ENCODE results near the gene TPST1. TPM values are rescaled to one million over a fixed set of nuclear protein-coding genes. Genes with fewer than 3 reads are reported as not detected.
"Not testable (repeated sequence)": the region's sequence is repeated elsewhere in the genome, so short reads cannot be mapped to it uniquely, and the experiment has no call there.

The TPST1 gene
- total RNA-seq, 1 donor from 2014 or later = 21.9 TPM

- H3K36me3 Mint-ChIP-seq (ENCODE audit: low read depth) = no peaks in the 10 kb centered on the region
- no peak overlapping the region for H3K4me3 Mint-ChIP-seq
- peak overlapping the region; percentile 87 for H3K27ac Mint-ChIP-seq (ENCODE audit: unreplicated experiment)
- H3K9me3 Mint-ChIP-seq = no peaks in the 10 kb centered on the region
- DNase-seq (ENCODE audit: low read depth, low spot score) = no peak
- no peaks in the 10 kb centered on the region for H3K27me3 Mint-ChIP-seq (ENCODE audit: low read depth)
- TF ChIP-seq, protein P1, sequence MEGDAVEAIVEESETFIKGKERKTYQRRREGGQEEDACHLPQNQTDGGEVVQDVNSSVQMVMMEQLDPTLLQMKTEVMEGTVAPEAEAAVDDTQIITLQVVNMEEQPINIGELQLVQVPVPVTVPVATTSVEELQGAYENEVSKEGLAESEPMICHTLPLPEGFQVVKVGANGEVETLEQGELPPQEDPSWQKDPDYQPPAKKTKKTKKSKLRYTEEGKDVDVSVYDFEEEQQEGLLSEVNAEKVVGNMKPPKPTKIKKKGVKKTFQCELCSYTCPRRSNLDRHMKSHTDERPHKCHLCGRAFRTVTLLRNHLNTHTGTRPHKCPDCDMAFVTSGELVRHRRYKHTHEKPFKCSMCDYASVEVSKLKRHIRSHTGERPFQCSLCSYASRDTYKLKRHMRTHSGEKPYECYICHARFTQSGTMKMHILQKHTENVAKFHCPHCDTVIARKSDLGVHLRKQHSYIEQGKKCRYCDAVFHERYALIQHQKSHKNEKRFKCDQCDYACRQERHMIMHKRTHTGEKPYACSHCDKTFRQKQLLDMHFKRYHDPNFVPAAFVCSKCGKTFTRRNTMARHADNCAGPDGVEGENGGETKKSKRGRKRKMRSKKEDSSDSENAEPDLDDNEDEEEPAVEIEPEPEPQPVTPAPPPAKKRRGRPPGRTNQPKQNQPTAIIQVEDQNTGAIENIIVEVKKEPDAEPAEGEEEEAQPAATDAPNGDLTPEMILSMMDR (conservative IDR thresholded peaks at IDR 0.05) = no peak
- H3K4me1 Mint-ChIP-seq = peaks cover 18% of the 10 kb centered on the region
Measured at GRCh38 chr7:66356277-66356721, 151.2 kb downstream of the TPST1 start.

- H3K27me3 Mint-ChIP-seq (ENCODE audit: low read depth) = no peaks in the 10 kb centered on the region
- H3K9me3 Mint-ChIP-seq = no peaks in the 10 kb centered on the region
- peaks cover 18% of the 10 kb centered on the region for H3K4me1 Mint-ChIP-seq
- H3K36me3 Mint-ChIP-seq (ENCODE audit: low read depth) = no peaks in the 10 kb centered on the region
- TF ChIP-seq, protein P1 (conservative IDR thresholded peaks at IDR 0.05) = no peak
- no peak overlapping the region for H3K27ac Mint-ChIP-seq (ENCODE audit: unreplicated experiment)
- no peak for DNase-seq (ENCODE audit: low read depth, low spot score)
- H3K4me3 Mint-ChIP-seq = no peak overlapping the region
Measured at GRCh38 chr7:66357087-66357486, 152.0 kb downstream of the TPST1 start.

DNA sequence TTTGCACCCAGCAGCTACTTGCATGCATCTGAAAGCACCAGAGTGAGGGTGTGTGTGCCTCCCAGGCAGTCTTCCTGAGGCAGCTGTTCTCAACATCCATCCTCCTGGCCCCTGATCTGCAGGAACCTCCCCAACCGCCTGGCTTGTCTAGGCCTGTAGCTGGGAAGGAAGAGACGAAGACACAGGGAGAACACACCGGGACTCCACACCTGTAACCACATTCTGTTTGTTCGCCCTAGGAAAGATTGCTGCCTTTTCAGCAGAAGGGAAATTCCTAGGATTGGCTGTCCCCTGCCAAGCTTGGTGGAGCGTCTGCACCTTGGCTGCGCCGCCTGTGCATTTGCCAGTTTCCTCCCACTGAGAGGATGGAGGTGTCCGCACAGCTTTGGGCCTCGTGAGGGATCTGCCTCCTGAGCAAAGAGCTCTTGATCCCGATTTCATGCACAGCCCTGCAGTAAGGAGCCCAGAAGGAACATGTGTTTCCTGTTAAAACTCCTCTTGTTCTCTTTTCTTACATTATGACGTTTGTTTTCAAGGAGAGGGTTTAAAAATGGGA is 154.6 kb downstream of the TPST1 start:
- Mint-ChIP-seq H3K9me3 (no peaks in the 10 kb centered on the region), H3K27ac (ENCODE audit: unreplicated experiment) (no peak overlapping the region), H3K4me1 (peaks cover 11% of the 10 kb centered on the region), H3K4me3 (no peak overlapping the region), H3K27me3 (ENCODE audit: low read depth) (no peaks in the 10 kb centered on the region), H3K36me3 (ENCODE audit: low read depth) (no peaks in the 10 kb centered on the region)
- no peak for DNase-seq (ENCODE audit: low read depth, low spot score)
- TF ChIP-seq, protein P1 (conservative IDR thresholded peaks at IDR 0.05) = no peak

DNA sequence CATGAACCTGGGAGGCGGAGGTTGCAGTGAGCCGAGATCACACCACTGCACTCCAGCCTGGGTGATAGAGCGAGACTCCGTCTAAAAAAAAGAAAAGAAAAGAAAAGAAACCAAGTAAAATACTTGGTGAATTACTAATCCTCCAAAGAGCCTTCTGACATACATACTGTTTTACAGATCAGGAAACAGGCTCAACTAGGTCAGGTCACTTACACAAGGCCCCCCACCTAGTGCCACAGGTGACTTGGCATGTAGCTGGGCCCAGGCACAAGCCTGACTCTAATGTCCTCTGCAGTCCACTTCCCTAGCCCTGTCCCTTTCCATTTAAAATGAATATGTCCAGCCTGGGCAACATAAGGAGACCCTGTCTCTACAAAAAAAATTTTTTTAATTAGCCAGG is 157.0 kb downstream of the TPST1 start:
- Mint-ChIP-seq H3K36me3 (ENCODE audit: low read depth) (no peaks in the 10 kb centered on the region), H3K4me1 (no peaks in the 10 kb centered on the region), H3K27me3 (ENCODE audit: low read depth) (no peaks in the 10 kb centered on the region), H3K4me3 (no peak overlapping the region), H3K9me3 (no peaks in the 10 kb centered on the region), H3K27ac (ENCODE audit: unreplicated experiment) (no peak overlapping the region)
- no peak for DNase-seq (ENCODE audit: low read depth, low spot score)
- TF ChIP-seq, protein P1 (conservative IDR thresholded peaks at IDR 0.05) = no peak

- Mint-ChIP-seq H3K4me1 (no peaks in the 10 kb centered on the region), H3K4me3 (no peak overlapping the region), H3K9me3 (no peaks in the 10 kb centered on the region), H3K27me3 (ENCODE audit: low read depth) (no peaks in the 10 kb centered on the region), H3K27ac (ENCODE audit: unreplicated experiment) (no peak overlapping the region), H3K36me3 (ENCODE audit: low read depth) (no peaks in the 10 kb centered on the region)
- TF ChIP-seq, protein P1 (conservative IDR thresholded peaks at IDR 0.05) = no peak
- no peak for DNase-seq (ENCODE audit: low read depth, low spot score)
Measured at GRCh38 chr7:66363635-66364034, 158.5 kb downstream of the TPST1 start.

DNA sequence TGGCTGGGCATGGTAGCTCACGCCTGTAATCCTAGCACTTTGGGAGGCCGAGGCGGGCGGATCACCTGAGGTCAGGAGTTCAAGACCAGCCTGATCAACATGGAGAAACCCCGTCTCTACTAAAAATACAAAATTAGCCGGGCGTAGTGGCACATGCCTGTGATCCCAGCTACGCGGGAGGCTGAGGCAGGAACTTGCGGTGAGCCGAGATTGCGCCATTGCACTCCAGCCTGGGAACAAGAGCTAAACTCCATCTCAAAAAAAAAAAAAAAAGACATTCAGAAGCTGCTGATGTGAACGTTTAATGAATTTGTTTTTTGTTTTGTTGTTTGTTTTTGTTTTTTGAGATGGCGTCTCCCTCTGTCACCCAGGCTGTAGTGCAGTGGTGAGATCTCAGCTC is 159.9 kb downstream of the TPST1 start:
- H3K27me3 Mint-ChIP-seq (ENCODE audit: low read depth); H3K4me1 Mint-ChIP-seq; H3K27ac Mint-ChIP-seq (ENCODE audit: unreplicated experiment); H3K36me3 Mint-ChIP-seq (ENCODE audit: low read depth); DNase-seq (ENCODE audit: low read depth, low spot score); H3K9me3 Mint-ChIP-seq; H3K4me3 Mint-ChIP-seq: not testable (repeated sequence)

Measured in neural crest cell (in vitro differentiated cells).